Pulmonary artery endothelial cell (primary cell): Measurements from ENCODE around the gene RNF26. TPM values are rescaled to one million over a fixed set of nuclear protein-coding genes. Genes with fewer than 3 reads are reported as not detected.

ENCODE experiments used
- DNase-seq: peaks from one replicate; pipeline ENCODE4 v3.0.0-alpha.2; 2011; ENCODE audit warnings: low read depth, low spot score
- total RNA-seq: library from RNA; depleted of rRNA; stranded (reverse); fragments of >200 nt; gene quantifications from 2 replicates; pipeline ENCODE4 v1.2.3, GENCODE V29; 2014

Gene RNF26
- total RNA-seq, 1 donor from 2014 or later = 4.4 TPM

GRCh38 chr11:119355091-119355843, 20.9 kb downstream of the RNF26 start:
- no peak for DNase-seq

GRCh38 chr11:119356349-119357031, 22.2 kb downstream of the RNF26 start:
- no peak for DNase-seq

GRCh38 chr11:119357074-119357473, 22.7 kb downstream of the RNF26 start:
- no peak for DNase-seq

GRCh38 chr11:119359365-119360214, 25.3 kb downstream of the RNF26 start:
- no peak for DNase-seq

- no peak for DNase-seq
Measured at GRCh38 chr11:119361056-119361787, 26.9 kb downstream of the RNF26 start.

GRCh38 chr11:119361941-119362725, 27.8 kb downstream of the RNF26 start:
- no peak for DNase-seq

- DNase-seq = no peak
Measured at GRCh38 chr11:119362741-119363080, 28.4 kb downstream of the RNF26 start.

GRCh38 chr11:119363081-119363850, 28.9 kb downstream of the RNF26 start:
- DNase-seq = no peak

GRCh38 chr11:119363851-119364590, 29.7 kb downstream of the RNF26 start:
- DNase-seq = no peak

- DNase-seq = no peak
Measured at GRCh38 chr11:119365071-119365591, 30.8 kb downstream of the RNF26 start.

GRCh38 chr11:119366690-119367620, 32.6 kb downstream of the RNF26 start:
- DNase-seq = no peak

- no peak for DNase-seq
Measured at GRCh38 chr11:119367661-119368120, 33.4 kb downstream of the RNF26 start.

- DNase-seq = no peak
Measured at GRCh38 chr11:119368121-119369034, 34.1 kb downstream of the RNF26 start.

GRCh38 chr11:119369132-119369925, 35.0 kb downstream of the RNF26 start:
- DNase-seq = no peak

- DNase-seq = no peak
Measured at GRCh38 chr11:119370486-119371046, 36.2 kb downstream of the RNF26 start.
